ENCODE data around the gene BMPR2. TPM values are rescaled to one million over a fixed set of nuclear protein-coding genes. Genes with fewer than 3 reads are reported as not detected.

The BMPR2 gene
- total and polyA plus RNA-seq, 2 of the 4 experiments (the other 2 are of a cell fraction), result 17.0 to 30.1 TPM

GRCh38 chr2:202410092-202410491 is 34.0 kb downstream of the BMPR2 start:
- no peaks in the 10 kb centered on the region; the same call in 1 of the 2 replicates for H3K9me1 ChIP-seq (ENCODE audit: insufficient read depth, low read length)
- H2AK5ac ChIP-seq (ENCODE audit: low read depth, low read length), result no peak overlapping the region
- H2AFZ ChIP-seq (replicated peaks; ENCODE audit: low read length, poor library complexity), result no peak overlapping the region
- H3K4me2 ChIP-seq (ENCODE audit: low read depth, low read length), result no peak overlapping the region
- no peaks in the 10 kb centered on the region for H3K9me3 ChIP-seq (ENCODE audit: control insufficient read depth, insufficient read depth, low read length)
- H3K14ac ChIP-seq (replicated peaks; ENCODE audit: low read depth, low read length), result no peak overlapping the region
- WGBS, 2 experiments (ENCODE audit: extremely low coverage in 2 of 2, insufficient read length in 1 of 2), result no CpG with 5 or more reads among the region's 5 CpGs
- H3K9ac ChIP-seq (ENCODE audit: low read depth, low read length), result no peak overlapping the region
- intact Hi-C loops (cut with micrococcal nuclease) (no loop called here), dilution Hi-C loops (cut with HindIII; ENCODE audit: low sequenced_read_pairs, unreplicated experiment) (no loop called here), in situ Hi-C loops (cut with MboI; ENCODE audit: low sequenced_read_pairs) (no loop called here)
- no peak overlapping the region for H3K27ac ChIP-seq (ENCODE audit: insufficient read depth, low read length)
- H4K20me1 ChIP-seq (ENCODE audit: insufficient read depth, low read length), result peaks cover 14% of the 10 kb centered on the region; the same call in 1 of the 2 replicates
- no peaks in the 10 kb centered on the region for H3K27me3 ChIP-seq (ENCODE audit: control insufficient read depth, insufficient read depth, low read length)
- no peak overlapping the region for H3K4ac ChIP-seq (ENCODE audit: low read depth, low read length)
- POLR2A ChIA-PET (ENCODE audit: unreplicated experiment), result no interaction called here
- BruUV-seq (replicated peaks), result no TSS peak
- no peak for ATAC-seq (ENCODE audit: low read depth)
- H3K4me1 ChIP-seq (ENCODE audit: control insufficient read depth, insufficient read depth, low read length), result 0 out of 2 replicates have a peak, but pooled peaks cover 2% of the 10 kb centered on the region
- no peak overlapping the region for H2BK20ac ChIP-seq (ENCODE audit: low read depth, low read length)
- no peaks in the 10 kb centered on the region for H3K36me3 ChIP-seq (ENCODE audit: control insufficient read depth, insufficient read depth, low read length)
- peaks cover 21 to 52% of the 10 kb centered on the region in 2 experiments; a peak in 3 of 4 replicates for H3K79me1 ChIP-seq (ENCODE audit: low read depth in 1 of 2, low read length in 2 of 2)
- no peak overlapping the region for H3K23ac ChIP-seq (ENCODE audit: low read depth, low read length)
- DNase-seq, result no peak
- TF ChIP-seq FOS (IDR thresholded peaks at IDR 0.05; ENCODE audit: low read depth, low read length) (no peak), MAFK (IDR thresholded peaks at IDR 0.05; ENCODE audit: low read depth, low read length) (no peak), CTCF (conservative IDR thresholded peaks at IDR 0.05; ENCODE audit: low read depth, low read length) (no peak), RAD21 (IDR thresholded peaks at IDR 0.05; ENCODE audit: low read length) (no peak), USF2 (IDR thresholded peaks at IDR 0.05; ENCODE audit: low read depth, low read length) (no peak), MXI1 (IDR thresholded peaks at IDR 0.05; ENCODE audit: borderline replicate concordance, low read depth, low read length) (no peak), RCOR1 (IDR thresholded peaks at IDR 0.05; ENCODE audit: insufficient replicate concordance, low read length) (no peak)
- H2AK9ac ChIP-seq (replicated peaks; ENCODE audit: low read depth, low read length, poor library complexity), result no peak overlapping the region
- H3K4me3 ChIP-seq (ENCODE audit: insufficient read depth, low read depth, low read length), result no peak overlapping the region
- no peak overlapping the region for H4K91ac ChIP-seq (ENCODE audit: insufficient read depth, low read depth, low read length)
- no peak overlapping the region for H3K18ac ChIP-seq (ENCODE audit: low read depth, low read length)
- no peak overlapping the region for H2BK120ac ChIP-seq (ENCODE audit: low read depth, low read length)
- no peak overlapping the region for H4K8ac ChIP-seq (ENCODE audit: low read depth in 2 of 2, low read length in 2 of 2)
- no peak overlapping the region for H3K56ac ChIP-seq (ENCODE audit: extremely low read depth, insufficient read depth, low read length)
- CTCF ChIA-PET, result no interaction called here
- H4K5ac ChIP-seq (ENCODE audit: low read depth, low read length), result no peak overlapping the region
- no peak overlapping the region for H2BK15ac ChIP-seq (ENCODE audit: low read depth, low read length)
- no peak overlapping the region for H2BK5ac ChIP-seq (ENCODE audit: low read depth, low read length, poor library complexity, severe bottlenecking)
